Measurements from ENCODE around the gene SYNGR1.

Gene SYNGR1, protein sequence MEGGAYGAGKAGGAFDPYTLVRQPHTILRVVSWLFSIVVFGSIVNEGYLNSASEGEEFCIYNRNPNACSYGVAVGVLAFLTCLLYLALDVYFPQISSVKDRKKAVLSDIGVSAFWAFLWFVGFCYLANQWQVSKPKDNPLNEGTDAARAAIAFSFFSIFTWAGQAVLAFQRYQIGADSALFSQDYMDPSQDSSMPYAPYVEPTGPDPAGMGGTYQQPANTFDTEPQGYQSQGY
- total RNA-seq, result 0 to 0.67 reads per million in 2 donors

DNA sequence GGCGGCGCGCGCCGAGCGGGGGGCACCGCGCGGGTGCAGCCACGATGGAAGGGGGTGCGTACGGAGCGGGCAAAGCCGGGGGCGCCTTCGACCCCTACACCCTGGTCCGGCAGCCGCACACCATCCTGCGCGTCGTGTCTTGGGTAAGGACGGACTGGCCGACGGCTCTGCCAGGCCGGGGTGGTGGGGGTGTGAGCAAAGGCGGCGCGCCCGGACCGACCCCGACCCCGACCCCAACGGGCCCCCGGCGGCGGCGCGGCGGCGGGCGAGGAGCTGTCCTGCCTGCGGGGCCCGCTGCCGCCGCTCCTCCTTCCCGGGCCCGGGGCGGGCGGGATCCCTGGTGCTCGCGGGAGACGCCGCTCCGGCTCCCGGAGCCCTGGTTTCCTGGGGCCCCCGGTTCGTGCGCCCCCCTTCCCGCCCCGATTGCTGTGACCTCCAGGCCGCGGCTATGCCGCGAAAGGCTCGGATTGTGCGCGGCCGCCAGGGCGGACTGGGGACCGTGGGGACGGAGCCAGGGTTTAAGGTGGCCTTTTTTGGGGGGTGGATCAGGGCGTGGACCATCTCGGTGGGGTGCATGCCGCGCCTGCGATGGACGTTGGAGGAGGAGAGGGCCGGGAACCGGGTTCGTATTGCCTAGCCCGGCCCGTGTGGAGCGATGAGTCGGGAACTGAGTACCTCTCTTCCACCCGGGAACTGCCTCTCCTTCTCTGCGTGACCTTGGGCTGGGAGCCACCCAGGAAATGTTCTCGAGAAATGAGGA lies at the start of gene SYNGR1:
SYNGR1 (plus strand) TSS at position 25 of the 760 bp plus-strand sequence; CDS start at position 45, 20 bp downstream.
- no peak for DNase-seq

DNA sequence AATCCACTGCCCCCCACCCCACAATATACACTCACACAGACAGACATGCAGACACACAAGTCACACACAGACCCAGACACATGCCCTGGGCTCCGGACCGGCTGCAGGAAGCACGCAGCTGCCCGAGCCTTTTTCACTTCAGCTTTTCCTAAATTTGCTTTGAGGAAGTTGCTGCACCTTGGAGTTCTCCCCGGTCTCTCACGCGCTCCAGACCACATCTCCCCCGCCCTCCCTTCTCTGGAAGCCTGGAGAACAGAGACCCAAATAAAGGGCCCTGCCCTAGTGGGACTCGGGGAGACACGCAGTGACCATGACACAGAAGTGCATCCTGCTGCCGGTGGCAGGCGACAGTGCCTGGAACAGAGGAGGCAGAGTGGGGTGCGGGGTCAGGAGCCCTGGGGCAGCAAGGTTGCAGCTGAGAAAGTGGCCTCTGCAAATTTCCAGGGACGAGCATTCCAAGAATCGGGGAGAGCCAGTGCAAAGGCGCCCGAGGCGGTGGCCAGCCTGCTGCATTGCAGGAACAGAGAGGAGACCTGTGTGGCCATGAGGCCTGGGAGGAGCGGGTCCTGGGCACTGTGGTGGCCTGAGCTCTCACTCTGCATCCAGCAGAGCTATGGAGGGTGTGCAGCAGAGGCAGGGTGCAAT lies 49.5 kb upstream of the SYNGR1 start:
- no peak for DNase-seq

- DNase-seq, result no peak
Measured at GRCh38 chr22:39301108-39301507, 48.7 kb upstream of the SYNGR1 start.

- no peak for DNase-seq
Measured at GRCh38 chr22:39301926-39302325, 47.9 kb upstream of the SYNGR1 start.

DNA sequence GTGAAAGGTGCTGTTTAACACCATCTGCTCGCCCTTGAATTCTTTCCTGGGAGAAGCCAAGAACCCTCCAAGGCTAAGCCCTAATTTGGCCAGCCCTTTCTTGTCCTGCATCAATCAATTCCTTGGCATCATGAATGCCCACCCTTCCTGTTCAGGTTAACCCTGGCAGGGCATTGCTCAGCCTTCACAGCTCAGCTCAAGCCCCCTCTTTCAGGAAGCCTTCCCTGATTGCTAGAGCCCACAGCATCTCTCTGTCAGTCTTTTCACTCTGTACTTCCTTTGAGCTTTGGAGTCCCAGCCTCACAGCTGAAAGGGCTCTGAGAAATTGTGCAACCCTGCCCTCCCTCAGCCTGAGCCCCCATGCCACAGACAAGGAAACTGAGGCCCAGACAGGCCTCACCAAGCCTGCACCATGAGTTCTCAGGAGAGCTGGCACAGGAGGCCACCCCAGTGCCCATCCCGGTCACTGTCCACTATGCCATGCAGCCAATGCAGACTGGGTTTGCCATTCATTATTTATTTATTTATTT lies 47.3 kb upstream of the SYNGR1 start:
- no peak for DNase-seq

GRCh38 chr22:39303358-39303757 lies 46.4 kb upstream of the SYNGR1 start:
- DNase-seq, result no peak

GRCh38 chr22:39303892-39304671 lies 45.7 kb upstream of the SYNGR1 start:
- DNase-seq, result no peak

GRCh38 chr22:39306456-39307361 lies 43.1 kb upstream of the SYNGR1 start:
- DNase-seq, result peak in 1 of 5 experiments; percentile 41

DNA sequence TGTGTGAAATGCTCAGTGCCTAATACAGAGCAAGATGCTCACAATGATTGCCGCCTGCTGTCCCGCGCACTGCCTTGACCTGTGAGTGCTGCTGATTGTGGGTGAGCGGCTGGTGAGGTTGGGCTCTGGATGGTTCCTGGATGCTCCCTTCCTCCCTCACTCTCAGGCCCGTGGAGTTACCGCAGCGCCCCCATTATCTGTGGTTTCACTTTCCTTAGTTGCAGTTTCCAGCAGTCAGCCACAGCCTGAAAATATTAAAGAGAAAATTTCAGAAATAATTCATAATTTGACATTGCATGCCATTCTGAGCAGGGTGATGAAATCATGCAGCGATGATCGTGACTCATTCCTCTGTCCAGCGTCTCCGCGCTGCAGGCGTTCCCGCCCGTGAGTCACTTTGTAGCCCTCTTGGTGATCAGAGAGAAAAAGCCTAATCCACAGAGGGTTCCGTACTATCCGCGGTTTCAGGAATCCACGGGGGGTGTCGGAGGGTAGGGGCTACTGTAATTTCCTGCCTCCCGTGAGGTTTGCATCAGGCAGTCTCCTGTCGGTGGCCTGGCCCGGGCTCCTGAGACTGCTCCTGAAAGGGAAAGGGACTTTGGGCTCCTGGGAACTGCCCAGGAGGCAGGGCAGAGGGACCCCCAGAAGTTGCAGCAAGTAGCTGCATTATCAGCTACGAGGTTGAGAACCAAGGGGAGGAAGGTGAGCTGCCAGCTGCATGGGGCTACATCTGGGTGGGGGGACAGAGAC lies 41.0 kb upstream of the SYNGR1 start:
- DNase-seq, result no peak

DNA sequence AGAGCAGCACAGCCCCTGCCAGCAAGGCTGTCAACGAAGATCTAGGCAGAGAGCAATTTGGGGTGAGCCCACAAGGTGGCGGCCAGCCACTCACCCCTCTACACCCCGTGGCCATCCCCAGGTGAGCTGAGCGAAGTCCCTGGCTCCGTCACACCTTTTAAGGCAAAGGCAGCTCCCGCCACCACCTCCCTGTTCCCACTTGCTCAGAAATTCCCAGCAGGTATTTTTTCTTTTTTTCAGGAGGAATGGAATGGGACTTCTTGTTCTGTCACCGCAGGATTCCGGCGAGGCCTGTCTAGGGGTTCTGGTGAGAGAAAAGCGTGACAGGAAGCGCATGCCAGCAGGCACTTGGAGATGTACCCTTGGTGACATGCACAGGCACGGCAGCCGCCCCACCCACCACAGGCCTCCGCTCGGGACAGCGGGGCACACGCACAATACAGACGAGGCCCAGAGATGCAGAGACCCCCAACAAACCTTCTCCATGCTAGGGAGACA lies 40.4 kb upstream of the SYNGR1 start:
- no peak for DNase-seq

DNA sequence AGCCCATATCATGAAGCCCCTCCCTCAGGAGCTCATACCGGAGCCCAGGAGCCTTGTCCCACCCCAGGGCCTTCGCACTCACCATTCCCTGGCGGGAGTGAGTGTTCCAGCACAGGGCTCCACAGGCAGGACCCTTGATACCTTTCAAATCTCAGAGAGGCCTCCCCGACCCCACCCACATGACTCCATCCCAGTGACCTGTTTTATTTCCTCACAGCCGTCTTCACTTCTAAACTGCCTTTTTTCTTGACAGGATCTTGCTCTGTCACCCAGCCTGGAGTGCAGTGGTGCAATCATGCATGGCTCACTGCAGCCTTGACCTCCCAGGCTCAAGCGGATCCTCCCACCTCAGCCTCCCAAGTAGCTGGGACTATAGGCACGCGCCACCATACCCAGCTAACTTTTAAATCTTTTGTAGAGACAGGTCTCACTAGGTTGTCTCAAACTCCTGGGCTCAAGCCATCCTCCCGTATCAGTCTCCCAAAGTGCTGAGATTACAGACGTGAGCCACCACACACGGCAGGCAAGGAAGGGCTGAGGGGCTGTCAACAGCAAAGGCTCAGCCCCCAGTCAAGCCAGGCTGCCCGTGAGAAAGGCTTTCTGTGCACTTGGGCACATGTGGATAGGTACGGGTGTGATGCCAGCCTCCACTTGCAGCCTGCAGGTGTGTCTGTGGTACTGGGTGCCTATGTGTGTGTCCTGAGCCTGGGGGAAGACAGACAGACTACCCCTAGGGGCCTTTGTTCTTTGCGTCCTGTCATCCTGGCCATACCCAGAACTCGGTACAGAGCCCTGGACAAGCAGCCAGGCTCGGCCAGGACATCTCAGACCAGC lies 39.7 kb upstream of the SYNGR1 start:
- DNase-seq, result no peak

- no peak for DNase-seq
Measured at GRCh38 chr22:39311592-39312400, 38.0 kb upstream of the SYNGR1 start.

- no peak for DNase-seq
Measured at GRCh38 chr22:39312410-39312809, 37.4 kb upstream of the SYNGR1 start.

DNA sequence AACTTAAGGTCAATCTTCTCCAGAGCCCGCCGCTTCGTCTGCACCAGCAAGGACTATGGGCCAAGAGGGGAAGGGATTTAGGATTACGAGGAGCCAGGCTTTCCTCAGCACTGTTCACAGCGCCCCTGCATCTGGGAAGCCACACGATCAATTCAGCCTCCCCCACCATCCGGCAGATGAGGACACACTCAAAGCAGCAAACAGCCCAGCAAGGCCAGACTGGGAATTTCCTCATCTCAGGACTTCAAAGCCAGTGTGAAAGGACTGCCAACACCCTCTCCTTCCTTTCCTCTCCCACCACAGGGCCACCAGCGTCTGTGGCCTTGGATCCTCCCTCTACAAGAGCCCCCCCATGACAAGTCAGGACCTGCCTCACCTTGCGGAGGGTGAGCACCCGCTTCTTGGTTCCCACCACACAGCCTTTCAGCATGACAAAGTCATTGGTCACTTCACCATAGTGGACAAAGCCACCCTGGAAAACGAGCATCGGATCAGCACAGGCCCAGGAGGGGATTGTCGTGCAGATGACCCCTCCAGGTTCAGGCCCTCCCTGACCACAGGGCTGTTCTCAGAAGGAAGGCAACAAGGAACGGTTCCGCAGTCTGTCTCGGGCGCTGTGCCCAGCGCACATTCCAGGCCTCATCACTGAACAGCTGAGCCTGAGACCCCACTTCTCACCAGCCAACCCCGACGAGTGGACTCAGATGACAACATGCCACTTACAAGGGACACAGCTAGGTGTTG lies 36.4 kb upstream of the SYNGR1 start:
- no peak for DNase-seq

DNA sequence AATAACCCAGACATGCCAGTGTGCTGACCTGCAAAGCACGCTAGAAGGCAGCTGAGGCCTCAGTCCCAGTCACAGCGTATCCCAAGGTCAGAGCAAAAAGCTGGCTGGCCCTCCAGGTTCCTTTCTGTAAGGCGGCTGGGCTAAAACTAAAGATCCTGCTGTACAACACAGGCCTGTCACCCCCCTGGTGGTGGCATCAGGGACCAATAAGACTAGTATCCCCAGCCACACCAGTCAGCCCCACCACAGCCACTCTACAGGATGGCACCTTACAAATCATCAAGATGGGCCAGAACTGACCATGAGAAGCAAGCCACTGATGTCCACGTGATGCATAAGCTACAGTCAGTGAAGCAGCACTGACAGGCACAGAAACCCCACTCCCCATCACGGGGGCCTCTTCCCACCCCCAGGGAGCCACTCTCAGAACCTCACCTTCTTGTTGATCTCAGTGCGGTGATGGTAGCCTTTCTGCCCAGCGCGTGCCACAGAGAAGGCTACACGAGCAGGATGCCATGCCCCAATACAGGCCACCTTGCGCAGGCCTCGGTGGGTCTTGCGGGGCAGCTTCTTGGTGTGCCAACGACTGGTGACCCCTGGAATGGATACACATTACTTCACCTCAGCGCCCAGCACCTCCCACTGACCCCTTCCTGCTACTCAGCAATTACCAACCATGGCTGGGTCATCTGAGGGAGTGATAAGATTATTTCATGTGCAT lies 35.4 kb upstream of the SYNGR1 start:
- DNase-seq, result no peak

DNA sequence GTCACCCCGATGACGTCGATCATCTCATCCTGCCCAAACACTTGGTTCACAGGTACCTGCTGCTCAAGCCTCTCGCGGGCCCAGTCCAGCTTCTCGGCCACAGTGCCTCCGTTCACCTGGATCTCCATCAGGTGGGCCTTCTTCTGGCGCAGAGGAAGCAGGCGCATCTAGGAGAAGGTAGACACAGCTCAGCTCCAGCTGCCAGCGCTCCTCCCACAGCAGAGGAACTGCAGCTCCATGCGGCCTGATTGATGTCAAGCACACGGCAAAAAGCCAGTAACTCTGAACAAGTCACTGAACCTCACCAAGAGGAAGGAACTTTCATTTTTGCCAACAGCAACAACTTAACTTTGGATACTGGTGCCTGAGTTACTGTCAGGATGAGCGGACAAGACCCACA lies 34.4 kb upstream of the SYNGR1 start:
- no peak for DNase-seq

DNA sequence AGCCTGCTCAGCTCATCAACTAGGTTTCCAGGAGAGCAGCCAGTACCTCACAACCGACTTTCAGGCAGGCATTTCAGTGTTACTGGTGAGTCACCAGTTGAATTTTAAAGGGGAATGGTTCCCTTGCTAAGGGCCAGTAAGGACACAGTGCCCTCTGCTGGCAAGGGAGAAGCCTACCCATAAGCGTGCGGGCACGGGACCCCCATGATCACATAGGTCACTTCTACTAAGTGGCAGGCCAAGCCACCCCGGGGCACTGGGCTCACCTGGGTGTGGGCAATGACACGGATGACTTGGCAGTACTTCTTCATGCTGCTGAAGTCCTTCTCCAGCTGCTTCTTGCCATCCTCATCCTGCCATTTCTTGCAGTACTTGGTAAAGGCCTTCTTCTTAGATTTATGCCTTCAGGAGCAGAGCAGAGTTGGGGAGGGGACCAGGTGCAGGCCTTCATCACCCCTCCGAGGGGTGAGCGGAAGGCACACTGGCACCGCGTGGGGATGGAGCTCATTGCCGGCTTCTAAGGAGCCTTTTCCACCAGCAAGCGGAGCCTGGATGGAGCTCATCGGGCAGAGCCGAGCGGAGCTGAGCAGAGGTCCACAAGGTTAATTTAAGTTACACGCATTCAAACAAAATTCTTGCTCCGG lies 33.2 kb upstream of the SYNGR1 start:
- peak; percentile 38 to 87 (median 63) for DNase-seq

Data from T-helper 2 cell (primary cell).